Activated CD8-positive, alpha-beta memory T cell treated with anti-CD3 and anti-CD28 coated beads for 48 hours (primary cell): Measurements from ENCODE around the gene MAPRE2.

ENCODE experiments used
- DNase-seq, 3 experiments: peaks; one replicate each; pipeline ENCODE4 v3.0.0-alpha.2; 2020; ENCODE audit warnings: low read depth in 2 of 3, low spot score in 2 of 3

MAPRE2 gene

GRCh38 chr18:35118641-35119040 lies 77.4 kb downstream of the MAPRE2 start:
- no peak for DNase-seq

GRCh38 chr18:35121038-35121437 lies 79.8 kb downstream of the MAPRE2 start:
- DNase-seq, result no peak

DNA sequence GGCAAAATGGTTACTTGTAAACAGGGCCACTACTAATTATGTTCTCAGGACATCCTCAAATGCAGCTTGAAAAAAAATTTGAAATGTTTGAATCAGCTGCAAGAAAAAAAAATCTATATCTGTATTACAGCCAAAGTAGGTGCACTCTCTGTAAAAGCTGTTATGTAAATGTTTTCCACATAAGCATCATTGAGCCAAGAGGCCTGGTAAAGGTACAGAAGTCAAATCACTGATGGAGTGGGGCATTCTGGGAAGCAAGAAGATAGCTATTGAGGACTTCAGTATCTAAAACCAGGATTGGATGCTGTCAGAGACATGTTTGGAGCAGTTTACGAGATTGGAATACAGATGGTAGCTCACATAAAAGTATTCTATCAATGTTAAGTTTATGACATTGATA lies 80.3 kb downstream of the MAPRE2 start:
- DNase-seq, result no peak

- DNase-seq, result no peak
Measured at GRCh38 chr18:35122586-35123224, 81.5 kb downstream of the MAPRE2 start.

DNA sequence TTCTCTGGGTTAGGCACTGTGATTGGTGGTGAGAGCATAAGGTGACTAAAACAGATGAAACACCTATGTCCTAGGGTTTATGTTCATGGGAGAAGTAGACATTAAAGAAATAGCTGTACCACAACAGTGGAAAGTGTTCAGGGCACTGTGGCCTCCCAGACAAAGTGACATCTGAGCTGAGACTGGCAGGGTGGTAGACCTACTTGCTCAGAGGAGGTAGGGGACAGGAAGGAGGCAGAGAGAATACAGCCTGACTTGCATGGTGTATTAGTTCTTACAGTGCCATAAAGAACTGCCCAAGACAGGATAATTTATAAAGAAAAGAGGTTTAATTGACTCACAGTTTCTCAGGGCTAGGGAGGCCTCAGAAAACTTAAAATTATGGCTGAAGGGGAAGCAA lies 82.6 kb downstream of the MAPRE2 start:
- no peak for DNase-seq

DNA sequence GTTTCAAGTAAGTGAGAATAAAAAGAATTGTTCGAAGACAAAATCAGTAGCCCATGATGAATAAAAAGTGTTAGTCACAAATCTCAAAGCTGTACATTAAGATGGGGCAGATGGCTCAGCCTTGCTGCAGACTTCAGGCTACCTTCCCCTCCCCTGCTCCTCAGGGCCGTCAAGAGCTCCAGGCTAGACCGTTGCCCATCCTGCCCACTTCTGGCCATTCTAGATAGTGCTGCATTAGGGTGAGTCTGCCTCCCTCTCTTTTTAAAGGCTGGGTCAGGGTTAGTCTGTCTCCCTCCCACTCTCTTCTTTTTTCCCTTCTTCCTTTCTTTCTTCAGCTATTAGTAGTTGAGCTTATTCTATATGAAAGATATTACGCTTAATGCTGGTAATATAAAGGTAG lies 86.0 kb downstream of the MAPRE2 start:
- DNase-seq, result no peak

DNA sequence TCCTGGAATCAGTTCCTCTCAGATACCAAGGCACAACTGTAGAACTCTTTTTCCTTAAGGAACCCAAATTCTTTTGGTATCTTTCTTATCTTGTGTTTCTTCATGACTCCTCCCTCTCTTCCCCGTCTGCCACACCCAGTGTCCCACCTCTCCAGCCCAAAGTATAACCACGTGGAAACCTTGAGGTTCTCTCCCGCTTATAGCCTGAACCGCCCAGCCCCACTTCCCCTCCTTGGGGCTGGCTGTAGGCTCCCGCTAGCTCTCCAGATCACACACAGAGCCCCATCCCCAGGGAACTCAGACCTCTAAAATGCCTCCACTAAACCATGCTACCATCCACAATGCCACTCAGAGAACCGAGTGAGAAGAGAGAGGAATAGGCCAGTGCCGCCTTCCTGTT lies 87.5 kb downstream of the MAPRE2 start:
- DNase-seq, result no peak

- no peak for DNase-seq
Measured at GRCh38 chr18:35130236-35130635, 89.0 kb downstream of the MAPRE2 start.

GRCh38 chr18:35131387-35132020 lies 90.3 kb downstream of the MAPRE2 start:
- DNase-seq, result no peak

DNA sequence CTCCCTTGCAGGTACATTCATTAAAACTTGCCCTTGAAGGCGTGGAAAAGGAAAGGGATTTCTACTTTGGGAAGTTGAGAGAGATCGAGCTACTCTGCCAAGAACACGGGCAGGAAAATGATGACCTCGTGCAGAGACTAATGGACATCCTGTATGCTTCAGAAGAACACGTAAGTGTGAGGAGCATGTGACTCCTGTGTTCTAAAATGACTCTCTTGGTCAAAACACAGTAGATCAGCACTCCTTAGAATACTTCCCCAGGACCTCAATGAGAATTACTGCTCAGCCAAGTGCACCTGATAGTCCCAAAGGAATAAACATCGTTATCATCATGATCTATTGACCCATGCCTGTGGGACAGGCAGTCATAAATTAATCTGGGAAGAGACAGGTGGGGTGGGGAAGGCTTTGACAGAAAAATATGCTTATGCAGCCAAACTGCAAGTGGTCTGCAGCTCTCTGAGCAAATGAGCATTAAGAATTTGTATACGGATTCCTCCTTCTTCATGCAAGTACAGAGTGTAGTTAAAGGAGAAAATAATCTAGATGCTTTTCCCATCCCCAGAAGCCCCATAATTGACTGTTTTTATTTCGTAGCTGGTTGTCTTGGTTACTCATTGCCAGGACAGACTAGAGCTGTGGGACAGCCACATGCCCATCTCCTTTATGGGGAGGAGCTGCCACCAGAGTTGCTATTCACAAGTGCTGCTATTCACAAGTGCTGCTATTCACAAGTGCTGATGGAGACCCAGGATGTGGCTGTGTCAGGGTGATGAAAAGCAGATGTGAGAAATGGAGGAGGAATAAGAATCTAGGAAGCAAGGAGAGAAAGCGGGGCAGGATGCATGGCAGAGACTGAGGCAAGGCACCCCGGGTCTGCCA lies 91.0 kb downstream of the MAPRE2 start:
- no peak for DNase-seq

DNA sequence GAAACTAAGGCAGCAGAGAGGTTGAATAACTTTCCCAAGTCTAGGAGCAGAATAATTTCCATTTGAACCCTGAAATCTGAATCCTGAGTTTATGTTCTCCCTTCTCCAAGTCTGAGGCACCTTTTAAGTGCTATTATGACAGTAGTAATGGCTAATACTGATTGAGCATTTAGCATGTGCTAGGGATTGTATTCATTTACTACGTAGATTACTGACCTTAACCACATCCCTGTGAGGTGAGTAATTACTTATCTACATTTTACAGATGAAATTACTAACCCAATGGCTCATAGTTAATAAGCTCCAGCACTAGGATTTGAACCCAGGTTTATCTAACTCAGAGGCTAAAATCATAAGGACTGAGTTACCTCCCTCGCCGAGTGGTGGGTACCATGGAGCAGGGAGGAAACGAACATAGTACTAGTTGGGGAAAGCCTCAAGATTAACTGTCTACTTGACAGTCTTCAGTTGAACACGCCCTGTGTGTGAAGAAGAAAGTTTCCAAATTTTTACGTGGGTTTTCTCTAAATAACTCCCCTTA lies 93.0 kb downstream of the MAPRE2 start:
- no peak for DNase-seq

DNA sequence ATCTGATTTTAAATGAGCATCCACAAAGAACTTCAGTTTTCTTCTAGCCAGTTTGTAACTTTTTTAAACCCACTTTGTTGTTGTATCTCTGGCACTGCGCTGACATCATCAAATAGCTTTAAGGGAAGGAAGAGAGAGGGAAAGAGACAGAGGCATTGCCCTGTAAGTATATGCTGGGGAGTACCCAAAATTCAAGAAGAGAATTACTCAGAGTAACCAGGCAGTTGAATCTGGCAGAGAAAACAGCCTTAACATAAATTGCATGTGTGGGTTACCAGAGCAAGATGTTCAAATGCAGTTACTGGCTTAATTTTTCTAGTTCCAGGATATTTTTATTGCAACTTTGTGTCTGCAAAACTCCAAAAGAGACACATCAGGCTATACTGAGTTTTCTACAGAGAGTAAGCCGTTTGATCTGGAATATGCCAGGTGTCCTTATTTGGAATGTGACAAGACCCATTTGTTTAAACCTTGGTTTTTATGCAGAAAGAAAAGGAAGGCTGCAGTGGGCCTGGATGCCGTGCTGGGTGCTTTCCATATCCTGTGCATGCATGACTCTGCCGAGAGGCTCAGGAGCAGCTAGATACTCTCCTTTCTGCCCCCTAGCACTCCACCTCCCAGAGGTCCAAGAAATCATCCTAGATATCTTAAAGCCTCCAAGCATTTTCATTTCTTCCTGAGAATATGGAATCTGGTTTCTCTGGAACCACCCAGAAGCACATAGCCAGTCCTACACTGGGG lies 93.7 kb downstream of the MAPRE2 start:
- no peak for DNase-seq

DNA sequence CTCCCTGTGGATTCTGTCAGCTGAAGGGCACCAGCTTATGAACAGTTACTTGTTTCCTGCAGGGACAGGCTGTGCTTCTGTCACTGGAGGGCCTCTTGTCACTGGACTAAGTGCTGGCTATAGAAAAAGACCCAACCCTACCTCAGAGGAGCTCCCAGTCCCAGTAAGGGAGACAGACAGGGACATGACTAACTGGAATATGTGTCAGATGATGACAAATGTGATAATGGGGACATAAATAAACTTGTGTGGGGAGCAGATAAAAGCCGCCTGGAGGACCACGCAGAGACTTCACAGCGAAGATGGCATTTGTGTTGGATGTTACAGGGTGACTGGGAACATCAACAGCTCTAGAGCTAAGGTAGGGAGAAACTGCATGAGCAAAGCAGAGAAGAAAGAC lies 95.0 kb downstream of the MAPRE2 start:
- DNase-seq, result no peak

DNA sequence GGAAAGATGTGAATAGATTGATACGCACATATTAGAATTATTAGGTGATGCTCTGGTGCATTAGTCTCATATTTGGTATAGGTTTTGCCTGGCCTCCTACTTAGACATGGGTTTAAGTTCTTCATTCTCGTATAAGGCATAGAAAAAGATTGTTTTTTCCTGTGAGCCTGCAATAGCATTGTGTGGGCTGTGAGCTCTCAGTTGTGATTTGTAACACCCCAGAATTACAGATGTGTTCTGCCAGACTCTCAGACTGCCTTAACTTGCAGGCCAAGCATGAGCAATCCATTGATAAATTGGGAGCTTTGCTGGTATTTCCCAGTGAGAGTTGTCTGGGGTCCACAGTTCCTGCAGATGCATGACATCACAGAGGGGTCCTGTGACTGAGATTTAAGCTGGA lies 95.7 kb downstream of the MAPRE2 start:
- DNase-seq, result no peak

GRCh38 chr18:35137632-35138031 lies 96.4 kb downstream of the MAPRE2 start:
- no peak for DNase-seq

DNA sequence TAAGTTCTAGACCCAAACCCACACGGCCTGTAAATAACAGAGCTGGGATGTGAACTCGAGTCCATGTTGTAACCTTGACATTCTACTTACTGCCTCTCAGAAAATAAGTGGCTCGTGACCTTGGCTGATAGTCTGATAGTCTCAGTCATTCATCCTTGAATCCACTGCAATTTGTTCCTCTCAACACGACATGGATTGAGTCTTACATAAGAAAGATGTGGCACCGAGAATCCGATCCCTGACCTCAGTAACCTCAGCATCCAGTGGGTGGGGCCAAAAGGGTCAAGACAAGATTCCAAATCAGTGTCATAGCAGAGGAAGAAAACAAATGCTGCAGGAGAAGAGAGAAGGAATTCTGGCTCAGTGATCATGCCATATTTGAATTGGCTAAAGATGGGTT lies 97.6 kb downstream of the MAPRE2 start:
- no peak for DNase-seq

DNA sequence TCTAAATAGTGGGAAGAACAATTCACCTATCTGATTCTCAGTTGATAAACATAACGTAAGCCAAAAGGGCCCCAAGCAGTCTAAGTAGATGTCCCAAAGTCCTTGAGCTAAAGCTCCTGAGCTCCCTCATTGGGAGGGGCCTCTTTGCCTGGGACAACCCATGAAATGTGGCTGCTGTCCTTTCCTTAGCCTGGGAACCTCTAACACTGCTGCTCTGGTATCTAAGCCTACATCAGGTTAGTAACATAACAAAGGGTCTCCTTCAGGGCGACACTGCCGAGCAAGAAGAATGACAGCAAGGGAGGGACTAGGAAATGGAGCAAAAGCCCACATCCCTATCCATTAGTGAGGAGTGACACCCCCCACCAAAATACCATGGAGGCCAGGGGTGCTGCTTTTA lies 98.3 kb downstream of the MAPRE2 start:
- no peak for DNase-seq

GRCh38 chr18:35141077-35141476 lies 99.9 kb downstream of the MAPRE2 start:
- DNase-seq, result no peak

GRCh38 chr18:35141567-35142274 lies 100.5 kb downstream of the MAPRE2 start:
- DNase-seq, result no peak

DNA sequence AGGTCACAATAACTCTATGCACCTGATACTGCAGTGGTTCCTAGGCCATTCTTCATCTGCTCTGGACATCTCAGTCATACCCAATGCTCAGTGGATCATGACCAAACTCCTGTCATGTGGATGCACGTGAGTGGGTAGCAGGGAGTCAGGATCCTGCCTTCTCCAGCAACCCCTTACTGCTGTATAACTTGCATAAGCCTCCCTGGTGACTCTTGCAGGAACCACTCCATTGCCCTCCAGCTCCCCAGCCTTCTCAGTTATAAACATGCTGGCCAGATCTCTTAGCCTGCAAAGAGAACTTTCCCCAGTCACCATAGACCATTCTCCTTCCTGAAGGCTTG lies 101.0 kb downstream of the MAPRE2 start:
- no peak for DNase-seq
